HG03135 (cell line): ENCODE measurements around the gene RAB25.
"Not testable (repeated sequence)": the region's sequence is repeated elsewhere in the genome, so short reads cannot be mapped to it uniquely, and the experiment has no call there.

Experiments used
- ATAC-seq: cut with Tn5 transposase; IDR thresholded peaks from one replicate; pipeline ENCODE4 v1.9.1; 2021; ENCODE audit warnings: mild to moderate bottlenecking, moderate library complexity; ENCODE audit not compliant: unreplicated experiment

Gene RAB25

GRCh38 chr1:156060937-156061636 lies at the start of gene RAB25:
TSS of gene RAB25 (plus strand) at chr1:156061160. CDS start at chr1:156061401, 241 bp downstream.
- ATAC-seq = no peak

GRCh38 chr1:156012051-156012817 lies 48.7 kb upstream of the RAB25 start:
- peak; percentile 78 for ATAC-seq

GRCh38 chr1:156014829-156015228 lies 46.1 kb upstream of the RAB25 start:
- ATAC-seq = no peak

- ATAC-seq = no peak
These were observed 41.0 kb upstream of the RAB25 start for GRCh38 chr1:156019946-156020292.

GRCh38 chr1:156020293-156021092 lies 40.5 kb upstream of the RAB25 start, which contains the start of gene SSR2:
TSS of gene SSR2 (minus strand) at chr1:156020951. CDS start at chr1:156020167, 784 bp downstream.
- ATAC-seq = peak; percentile 94

GRCh38 chr1:156021093-156021428 lies 39.9 kb upstream of the RAB25 start:
- peak; percentile 5 for ATAC-seq

- no peak for ATAC-seq
These were observed 39.0 kb upstream of the RAB25 start for GRCh38 chr1:156021954-156022353.

- no peak for ATAC-seq
These were observed 36.2 kb upstream of the RAB25 start for GRCh38 chr1:156024801-156025200.

- peak; percentile 52 for ATAC-seq
These were observed 35.1 kb upstream of the RAB25 start for GRCh38 chr1:156025876-156026275.

GRCh38 chr1:156026588-156026987 lies 34.4 kb upstream of the RAB25 start:
- no peak for ATAC-seq

- ATAC-seq = no peak
These were observed 27.9 kb upstream of the RAB25 start for GRCh38 chr1:156033011-156033410.

- not testable (repeated sequence) for ATAC-seq
These were observed 26.0 kb upstream of the RAB25 start for GRCh38 chr1:156034991-156035390.

- no peak for ATAC-seq
These were observed 18.1 kb upstream of the RAB25 start for GRCh38 chr1:156042828-156043227.

- ATAC-seq = no peak
These were observed 15.9 kb upstream of the RAB25 start for GRCh38 chr1:156045076-156045475.

- no peak for ATAC-seq
These were observed 12.2 kb upstream of the RAB25 start for GRCh38 chr1:156048663-156049258.

GRCh38 chr1:156050376-156050775 lies 10.6 kb upstream of the RAB25 start:
- ATAC-seq = no peak

- ATAC-seq = no peak
These were observed 9.8 kb upstream of the RAB25 start for GRCh38 chr1:156051011-156051725.

GRCh38 chr1:156052862-156053767 lies 7.8 kb upstream of the RAB25 start:
- ATAC-seq = no peak

- peak; percentile 43 for ATAC-seq
These were observed 7.0 kb upstream of the RAB25 start, which contains the start of gene UBQLN4 for GRCh38 chr1:156053768-156054499. TSS of gene UBQLN4 (minus strand) at chr1:156053798. CDS start at chr1:156053701, 97 bp downstream.
